KMS-11 (cell line): ENCODE measurements around the gene UBXN4.

Source experiments
- H2AFZ ChIP-seq: fragments of 200-600 bp; sonication (generic); 2 replicates; pipeline ENCODE4 v1.6.1; 2016; ENCODE audit warnings: antibody characterized with exemption, mixed run types, low read depth
- H3K27ac ChIP-seq: fragments of 200-600 bp; sonication (generic); 2 replicates; pipeline ENCODE4 v1.6.1; 2016; ENCODE audit warnings: mild to moderate bottlenecking, mixed run types
- H3K27me3 ChIP-seq: fragments of 200-600 bp; sonication (generic); 2 replicates; pipeline ENCODE4 v1.6.1; 2017; ENCODE audit warnings: mild to moderate bottlenecking, low read depth, mixed run types, moderate library complexity; ENCODE audit not compliant: insufficient read depth
- H3K36me3 ChIP-seq: fragments of 200-600 bp; sonication (generic); 2 replicates; pipeline ENCODE4 v1.6.1; 2017; ENCODE audit warnings: mild to moderate bottlenecking, mixed run types; ENCODE audit not compliant: insufficient read depth
- H3K4me1 ChIP-seq: fragments of 200-600 bp; sonication (generic); 2 replicates; pipeline ENCODE4 v1.6.1; 2016; ENCODE audit warnings: mild to moderate bottlenecking, low read depth, mixed run types; ENCODE audit not compliant: poor library complexity, severe bottlenecking
- H3K4me2 ChIP-seq: fragments of 200-600 bp; sonication (generic); 2 replicates; pipeline ENCODE4 v1.7.0; 2016; ENCODE audit warnings: mild to moderate bottlenecking, mixed run types
- H3K4me3 ChIP-seq: fragments of 200-600 bp; sonication (generic); IDR thresholded peaks from 2 replicates; pipeline ENCODE4 v1.6.1; 2017; ENCODE audit warnings: low read depth, low read length, mixed read lengths; ENCODE audit not compliant: insufficient read depth
- H3K79me2 ChIP-seq: fragments of 200-600 bp; sonication (generic); 2 replicates; pipeline ENCODE4 v1.6.1; 2016; ENCODE audit warnings: low read depth, mixed run types; ENCODE audit not compliant: insufficient read depth
- H3K9ac ChIP-seq: fragments of 200-600 bp; sonication (generic); 2 replicates; pipeline ENCODE4 v1.6.1; 2016; ENCODE audit warnings: mild to moderate bottlenecking, mixed run types
- H4K20me1 ChIP-seq: fragments of 200-600 bp; sonication (generic); 2 replicates; pipeline ENCODE4 v1.6.1; 2016; ENCODE audit warnings: mild to moderate bottlenecking, mixed run types; ENCODE audit not compliant: insufficient read depth
- TF ChIP-seq, protein P1 (sequence below): fragments of 200-600 bp; sonication (generic); conservative IDR thresholded peaks from 2 replicates; pipeline ENCODE4 v1.6.1; 2017; ENCODE audit warnings: low read depth, mild to moderate bottlenecking, antibody characterized with exemption, low read length, moderate library complexity, mixed read lengths

The UBXN4 gene

DNA sequence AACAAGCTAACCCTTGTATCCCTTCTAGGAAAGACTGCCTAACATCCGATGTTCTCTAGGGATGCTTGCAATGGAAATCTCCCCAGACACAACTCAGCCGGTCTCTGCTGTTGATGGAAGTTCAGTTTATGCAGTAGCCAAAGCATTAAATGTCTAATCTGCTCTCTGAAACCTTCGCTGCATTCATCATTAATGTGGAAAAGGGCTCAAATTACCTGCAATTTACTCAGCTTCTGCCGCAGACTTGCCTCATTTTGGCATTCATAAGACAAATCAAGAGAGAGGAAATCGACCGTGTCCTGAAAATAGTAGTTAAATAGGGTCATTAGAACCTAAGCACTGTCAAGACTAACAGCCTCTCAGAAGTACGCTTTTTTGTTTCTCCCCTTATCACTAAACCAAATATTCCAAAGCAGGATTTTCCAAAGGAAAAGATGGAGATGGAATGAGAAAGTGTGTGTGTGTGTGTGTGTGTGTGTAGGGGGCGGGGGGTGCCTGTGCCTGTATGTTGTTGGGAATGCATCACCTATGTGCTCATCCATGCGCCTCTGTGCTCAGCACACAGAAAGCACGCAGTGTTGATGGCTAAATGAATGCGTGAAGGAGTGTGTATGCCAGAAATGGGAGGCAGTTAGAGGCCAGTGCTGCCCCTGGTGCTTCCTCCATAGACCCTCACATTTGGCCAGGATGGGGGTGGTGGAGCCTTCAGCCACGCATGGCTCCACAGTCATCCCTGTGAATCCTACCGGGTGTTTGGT is 87.9 kb downstream of the UBXN4 start:
- H3K79me2 ChIP-seq: no peaks in the 10 kb centered on the region
- H3K4me1 ChIP-seq: no peaks in the 10 kb centered on the region
- H3K4me2 ChIP-seq: no peak overlapping the region
- TF ChIP-seq, protein P1, sequence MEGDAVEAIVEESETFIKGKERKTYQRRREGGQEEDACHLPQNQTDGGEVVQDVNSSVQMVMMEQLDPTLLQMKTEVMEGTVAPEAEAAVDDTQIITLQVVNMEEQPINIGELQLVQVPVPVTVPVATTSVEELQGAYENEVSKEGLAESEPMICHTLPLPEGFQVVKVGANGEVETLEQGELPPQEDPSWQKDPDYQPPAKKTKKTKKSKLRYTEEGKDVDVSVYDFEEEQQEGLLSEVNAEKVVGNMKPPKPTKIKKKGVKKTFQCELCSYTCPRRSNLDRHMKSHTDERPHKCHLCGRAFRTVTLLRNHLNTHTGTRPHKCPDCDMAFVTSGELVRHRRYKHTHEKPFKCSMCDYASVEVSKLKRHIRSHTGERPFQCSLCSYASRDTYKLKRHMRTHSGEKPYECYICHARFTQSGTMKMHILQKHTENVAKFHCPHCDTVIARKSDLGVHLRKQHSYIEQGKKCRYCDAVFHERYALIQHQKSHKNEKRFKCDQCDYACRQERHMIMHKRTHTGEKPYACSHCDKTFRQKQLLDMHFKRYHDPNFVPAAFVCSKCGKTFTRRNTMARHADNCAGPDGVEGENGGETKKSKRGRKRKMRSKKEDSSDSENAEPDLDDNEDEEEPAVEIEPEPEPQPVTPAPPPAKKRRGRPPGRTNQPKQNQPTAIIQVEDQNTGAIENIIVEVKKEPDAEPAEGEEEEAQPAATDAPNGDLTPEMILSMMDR: no peak
- H3K27me3 ChIP-seq: no peaks in the 10 kb centered on the region
- H3K36me3 ChIP-seq: no peaks in the 10 kb centered on the region
- no peak overlapping the region for H2AFZ ChIP-seq
- no peak overlapping the region for H3K9ac ChIP-seq
- H3K27ac ChIP-seq: no peak overlapping the region
- H3K4me3 ChIP-seq: no peak overlapping the region
- H4K20me1 ChIP-seq: no peaks in the 10 kb centered on the region

DNA sequence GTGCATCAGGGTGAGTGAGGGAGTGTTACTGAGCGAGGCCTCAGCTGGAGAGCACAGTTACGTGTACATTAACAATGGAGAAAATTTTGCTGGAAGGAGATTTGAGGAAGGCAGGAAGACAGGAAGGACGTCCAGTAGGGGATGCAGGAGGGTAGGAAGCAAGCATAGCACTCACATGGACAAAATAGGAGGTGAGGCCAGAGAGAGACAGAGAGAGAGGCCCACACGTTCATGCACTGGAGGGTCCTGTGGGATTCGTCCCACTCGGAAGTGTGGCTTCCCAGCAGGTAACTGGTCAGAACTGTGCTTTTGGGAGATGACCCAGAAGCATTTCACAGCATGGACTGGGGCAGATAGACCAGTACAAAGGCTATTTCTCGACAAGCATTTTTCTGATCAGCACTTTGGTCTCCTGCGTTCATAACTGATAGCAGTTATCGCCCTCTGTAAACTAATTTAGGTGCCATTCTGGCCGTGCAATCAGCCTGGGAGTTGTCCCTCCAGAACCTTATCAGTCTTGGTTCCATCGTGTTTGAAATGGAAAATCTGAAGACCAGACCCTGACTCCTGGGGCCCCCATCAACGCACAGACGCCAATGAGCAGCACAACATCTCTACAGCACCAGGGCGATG is 89.6 kb downstream of the UBXN4 start:
- no peaks in the 10 kb centered on the region for H3K4me1 ChIP-seq
- no peaks in the 10 kb centered on the region for H3K36me3 ChIP-seq
- no peak overlapping the region for H2AFZ ChIP-seq
- no peaks in the 10 kb centered on the region for H3K79me2 ChIP-seq
- no peak overlapping the region for H3K9ac ChIP-seq
- H3K4me2 ChIP-seq: no peak overlapping the region
- H3K27ac ChIP-seq: no peak overlapping the region
- no peaks in the 10 kb centered on the region for H4K20me1 ChIP-seq
- no peak overlapping the region for H3K4me3 ChIP-seq
- no peaks in the 10 kb centered on the region for H3K27me3 ChIP-seq
- TF ChIP-seq, protein P1: no peak

DNA sequence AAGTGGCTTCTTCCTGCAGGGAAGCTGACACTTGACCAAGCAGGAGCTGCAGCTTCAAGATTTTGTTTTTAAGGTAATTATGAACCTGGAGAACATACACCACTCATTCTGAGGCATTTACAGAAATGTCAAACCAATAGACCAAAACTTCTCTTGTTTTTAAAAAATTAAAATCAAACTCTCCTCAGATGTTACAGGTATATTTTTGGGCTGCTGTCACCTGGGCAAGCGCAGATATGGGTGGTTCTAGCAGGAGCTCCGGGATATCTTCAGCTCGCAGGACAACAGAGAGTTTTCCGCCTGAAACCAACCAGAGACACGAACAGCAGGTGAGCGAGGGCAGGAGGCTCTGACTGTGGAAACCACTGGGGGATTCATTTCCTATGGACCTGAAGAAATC is 91.2 kb downstream of the UBXN4 start:
- TF ChIP-seq, protein P1: no peak
- Histone ChIP-seq H3K4me2 (no peak overlapping the region), H3K4me1 (no peaks in the 10 kb centered on the region), H3K27ac (no peak overlapping the region), H3K27me3 (no peaks in the 10 kb centered on the region), H3K4me3 (no peak overlapping the region), H3K79me2 (no peaks in the 10 kb centered on the region), H3K9ac (no peak overlapping the region), H4K20me1 (no peaks in the 10 kb centered on the region), H3K36me3 (no peaks in the 10 kb centered on the region), H2AFZ (no peak overlapping the region)
